Activated CD8-positive, alpha-beta T cell treated with anti-CD3 and anti-CD28 coated beads for 36 hours (primary cell): Measurements from ENCODE around the gene LOXL3. TPM values are rescaled to one million over a fixed set of nuclear protein-coding genes. Genes with fewer than 3 reads are reported as not detected.

Source experiments
- ATAC-seq: fragments of 200-7000 bp; cut with Tn5 transposase; one replicate; pipeline ENCODE4 v1.10.0; 2021; ENCODE audit warnings: mild to moderate bottlenecking, moderate library complexity
- CTCF ChIA-PET: fragments of 350-600 bp; sonication (Branson Sonifier 250); formaldehyde crosslinking; loops from one replicate; lab custom pipeline; 2021; ENCODE audit warnings: antibody characterized with exemption; lab: Charles Lee
- POLR2A ChIA-PET: fragments of 350-600 bp; sonication (Branson Sonifier 250); formaldehyde crosslinking; loops from one replicate; lab custom pipeline; 2021; ENCODE audit warnings: antibody characterized with exemption; lab: Charles Lee
- DNase-seq: peaks from one replicate; pipeline ENCODE4 v3.0.0-alpha.2; 2020
- H3K27ac Mint-ChIP-seq: one replicate; pipeline ENCODE4 v1.8.0; 2021; ENCODE audit warnings: mild to moderate bottlenecking, mixed read lengths
- H3K27me3 Mint-ChIP-seq: one replicate; pipeline ENCODE4 v1.8.0; 2021; ENCODE audit warnings: mixed read lengths
- H3K36me3 Mint-ChIP-seq: one replicate; pipeline ENCODE4 v1.8.0; 2021; ENCODE audit warnings: low read depth, mixed read lengths
- H3K4me1 Mint-ChIP-seq: one replicate; pipeline ENCODE4 v1.8.0; 2021; ENCODE audit warnings: low read depth, mixed read lengths
- H3K4me3 Mint-ChIP-seq: one replicate; pipeline ENCODE4 v1.8.0; 2021; ENCODE audit warnings: mild to moderate bottlenecking, moderate library complexity, mixed read lengths
- H3K9me3 Mint-ChIP-seq: one replicate; pipeline ENCODE4 v1.8.0; 2021; ENCODE audit warnings: mixed read lengths
- CTCF ChIP-seq: fragments of 200-600 bp; IDR thresholded peaks from one replicate; pipeline ENCODE4 v1.8.0; 2022; ENCODE audit warnings: antibody characterized with exemption, mild to moderate bottlenecking
- intact Hi-C: fragments of 100-400 bp; cut with micrococcal nuclease; formaldehyde crosslinking; loops from one replicate; pipeline ENCODE4 v1.10.0; 2022
- total RNA-seq, 2 experiments: library from RNA; stranded (reverse); gene quantifications; one replicate each; pipeline ENCODE4 v1.2.3, GENCODE V29; 2021

The LOXL3 gene
- total RNA-seq, 2 experiments from 2014 or later, result 0.38 to 0.60 TPM

- DNase-seq, result no peak
- intact Hi-C loops, result no loop called here
- ATAC-seq, result no peak
- no peak overlapping the region for H3K4me3 Mint-ChIP-seq
- CTCF ChIA-PET, result no interaction called here
- POLR2A ChIA-PET, result no interaction called here
- no peak for TF ChIP-seq CTCF
- peaks cover 40% of the 10 kb centered on the region for H3K36me3 Mint-ChIP-seq
- peaks cover 21% of the 10 kb centered on the region for H3K4me1 Mint-ChIP-seq
- H3K27ac Mint-ChIP-seq, result no peak overlapping the region
- no peaks in the 10 kb centered on the region for H3K9me3 Mint-ChIP-seq
- peaks cover 3% of the 10 kb centered on the region for H3K27me3 Mint-ChIP-seq
These were observed 28.6 kb downstream of the LOXL3 start for GRCh38 chr2:74524955-74525716.

GRCh38 chr2:74524005-74524404 lies 29.7 kb downstream of the LOXL3 start:
- intact Hi-C loops, result no loop called here
- Mint-ChIP-seq H3K27me3 (peaks cover 8% of the 10 kb centered on the region), H3K36me3 (peaks cover 38% of the 10 kb centered on the region), H3K27ac (no peak overlapping the region), H3K4me1 (peaks cover 21% of the 10 kb centered on the region), H3K9me3 (no peaks in the 10 kb centered on the region), H3K4me3 (no peak overlapping the region)
- DNase-seq (no peak), ATAC-seq (no peak)
- POLR2A ChIA-PET, result no interaction called here
- CTCF ChIA-PET, result interaction anchor here (1.0 to 2.5 kb wide), 2 partner anchors 8 to 63 kb away, joined by 3 to 10 read pairs; no protein-coding TSS in a partner anchor
- TF ChIP-seq CTCF, result no peak

- Mint-ChIP-seq H3K27ac (no peak overlapping the region), H3K4me3 (no peak overlapping the region), H3K36me3 (peaks cover 25% of the 10 kb centered on the region), H3K27me3 (peaks cover 20% of the 10 kb centered on the region), H3K9me3 (no peaks in the 10 kb centered on the region), H3K4me1 (peaks cover 11% of the 10 kb centered on the region)
- intact Hi-C loops, result no loop called here
- POLR2A ChIA-PET, result interaction anchor here (0.8 kb wide), 1 partner anchor 27 kb away, joined by 3 read pairs; no protein-coding TSS in a partner anchor
- DNase-seq (no peak), ATAC-seq (no peak)
- TF ChIP-seq CTCF, result no peak
- CTCF ChIA-PET, result interaction anchor here (0.7 to 2.5 kb wide), 4 partner anchors 9 to 255 kb away, joined by 3 to 10 read pairs (median 3); no protein-coding TSS in a partner anchor
These were observed 31.2 kb downstream of the LOXL3 start for GRCh38 chr2:74522516-74522915.

GRCh38 chr2:74516650-74517049 lies 37.1 kb downstream of the LOXL3 start:
- ChIA-PET CTCF (interaction anchor here (1.8 kb wide), 1 partner anchor 15 kb away, joined by 4 read pairs; no protein-coding TSS in a partner anchor), POLR2A (interaction anchor here (0.8 to 2.7 kb wide), 4 partner anchors 10 to 16 kb away, joined by 3 to 15 read pairs (median 4); partner anchors contain the start of genes AUP1 and HTRA2)
- Mint-ChIP-seq H3K4me1 (peaks cover 23% of the 10 kb centered on the region), H3K27me3 (peaks cover 61% of the 10 kb centered on the region), H3K27ac (no peak overlapping the region), H3K4me3 (peak overlapping the region; percentile 42), H3K36me3 (peaks cover 5% of the 10 kb centered on the region), H3K9me3 (no peaks in the 10 kb centered on the region)
- no peak for ATAC-seq
- intact Hi-C loops, result no loop called here
- TF ChIP-seq CTCF, result no peak
- DNase-seq, result no peak
